T-helper 2 cell treated with Interferon-gamma antibody and Interleukin-4, amounts not matched to agents 5 μg/mL and 100 μg/mL, for 36 hours (primary cell): ENCODE results near the gene DDA1.
"Not testable (repeated sequence)": the region's sequence is repeated elsewhere in the genome, so short reads cannot be mapped to it uniquely, and the experiment has no call there.

Experiments
- DNase-seq: peaks from one replicate; pipeline ENCODE4 v3.0.0; 2021; ENCODE audit warnings: low spot score
- H3K27ac Mint-ChIP-seq: one replicate; pipeline ENCODE4 v1.8.0; 2021; ENCODE audit warnings: mild to moderate bottlenecking, mixed read lengths
- H3K27me3 Mint-ChIP-seq: one replicate; pipeline ENCODE4 v1.8.0; 2021; ENCODE audit warnings: low read depth, mixed read lengths
- H3K36me3 Mint-ChIP-seq: one replicate; pipeline ENCODE4 v1.8.0; 2021; ENCODE audit warnings: low read depth, mixed read lengths
- H3K4me1 Mint-ChIP-seq: one replicate; pipeline ENCODE4 v1.8.0; 2021; ENCODE audit warnings: low read depth, mixed read lengths
- H3K4me3 Mint-ChIP-seq: one replicate; pipeline ENCODE4 v1.8.0; 2022; ENCODE audit warnings: mild to moderate bottlenecking, moderate library complexity, mixed read lengths
- H3K9me3 Mint-ChIP-seq: one replicate; pipeline ENCODE4 v1.8.0; 2021; ENCODE audit warnings: mixed read lengths

Gene DDA1

GRCh38 chr19:17347877-17348276, 38.5 kb downstream of the DDA1 start:
- Mint-ChIP-seq H3K4me3 (no peak overlapping the region), H3K27me3 (peaks cover 11% of the 10 kb centered on the region), H3K9me3 (no peaks in the 10 kb centered on the region), H3K36me3 (peaks cover 2% of the 10 kb centered on the region), H3K27ac (no peak overlapping the region), H3K4me1 (peaks cover 15% of the 10 kb centered on the region)
- DNase-seq = no peak

GRCh38 chr19:17348700-17349099, 39.3 kb downstream of the DDA1 start:
- Mint-ChIP-seq H3K27ac (no peak overlapping the region), H3K9me3 (no peaks in the 10 kb centered on the region), H3K27me3 (peaks cover 11% of the 10 kb centered on the region), H3K4me1 (peaks cover 15% of the 10 kb centered on the region), H3K36me3 (peaks cover 2% of the 10 kb centered on the region), H3K4me3 (no peak overlapping the region)
- no peak for DNase-seq

- Mint-ChIP-seq H3K27me3 (peaks cover 11% of the 10 kb centered on the region), H3K4me3 (no peak overlapping the region), H3K9me3 (no peaks in the 10 kb centered on the region), H3K36me3 (no peaks in the 10 kb centered on the region), H3K27ac (no peak overlapping the region), H3K4me1 (peaks cover 9% of the 10 kb centered on the region)
- DNase-seq = no peak
Observed at GRCh38 chr19:17351815-17352435, 42.6 kb downstream of the DDA1 start.

GRCh38 chr19:17352608-17353280, 43.4 kb downstream of the DDA1 start:
- Mint-ChIP-seq H3K4me3 (no peak overlapping the region), H3K9me3 (no peaks in the 10 kb centered on the region), H3K27ac (no peak overlapping the region), H3K27me3 (peaks cover 11% of the 10 kb centered on the region), H3K36me3 (no peaks in the 10 kb centered on the region), H3K4me1 (peaks cover 9% of the 10 kb centered on the region)
- no peak for DNase-seq

- Mint-ChIP-seq H3K36me3 (no peaks in the 10 kb centered on the region), H3K27me3 (peaks cover 11% of the 10 kb centered on the region), H3K4me3 (no peak overlapping the region), H3K4me1 (peaks cover 9% of the 10 kb centered on the region), H3K9me3 (no peaks in the 10 kb centered on the region), H3K27ac (no peak overlapping the region)
- DNase-seq = no peak
Observed at GRCh38 chr19:17353386-17353785, 44.0 kb downstream of the DDA1 start.

- H3K36me3 Mint-ChIP-seq = no peaks in the 10 kb centered on the region
- no peaks in the 10 kb centered on the region for H3K9me3 Mint-ChIP-seq
- no peaks in the 10 kb centered on the region for H3K4me1 Mint-ChIP-seq
- no peaks in the 10 kb centered on the region for H3K27me3 Mint-ChIP-seq
- DNase-seq = no peak
- no peak overlapping the region for H3K4me3 Mint-ChIP-seq
- H3K27ac Mint-ChIP-seq = no peak overlapping the region
Observed at GRCh38 chr19:17357078-17357666, 47.8 kb downstream of the DDA1 start.

- H3K27ac Mint-ChIP-seq = no peak overlapping the region
- H3K9me3 Mint-ChIP-seq = no peaks in the 10 kb centered on the region
- H3K4me1 Mint-ChIP-seq = no peaks in the 10 kb centered on the region
- H3K4me3 Mint-ChIP-seq = no peak overlapping the region
- H3K27me3 Mint-ChIP-seq = no peaks in the 10 kb centered on the region
- no peaks in the 10 kb centered on the region for H3K36me3 Mint-ChIP-seq
- DNase-seq = no peak
Observed at GRCh38 chr19:17357724-17358123, 48.4 kb downstream of the DDA1 start.

GRCh38 chr19:17358395-17358794, 49.0 kb downstream of the DDA1 start:
- no peak for DNase-seq
- Mint-ChIP-seq H3K27me3 (no peaks in the 10 kb centered on the region), H3K36me3 (no peaks in the 10 kb centered on the region), H3K4me1 (no peaks in the 10 kb centered on the region), H3K4me3 (no peak overlapping the region), H3K27ac (no peak overlapping the region), H3K9me3 (no peaks in the 10 kb centered on the region)

GRCh38 chr19:17359905-17360800, 50.8 kb downstream of the DDA1 start:
- no peak overlapping the region for H3K27ac Mint-ChIP-seq

GRCh38 chr19:17363852-17364605, 54.7 kb downstream of the DDA1 start:
- H3K27ac Mint-ChIP-seq, H3K9me3 Mint-ChIP-seq, H3K36me3 Mint-ChIP-seq, H3K4me3 Mint-ChIP-seq, H3K27me3 Mint-ChIP-seq, DNase-seq, H3K4me1 Mint-ChIP-seq: not testable (repeated sequence)

More at GRCh38 chr19:17359905-17360800, 50.8 kb downstream of the DDA1 start:
- no peak for DNase-seq
- Mint-ChIP-seq H3K4me3 (no peak overlapping the region), H3K4me1 (no peaks in the 10 kb centered on the region), H3K27me3 (no peaks in the 10 kb centered on the region), H3K9me3 (no peaks in the 10 kb centered on the region), H3K36me3 (no peaks in the 10 kb centered on the region)

- H3K27me3 Mint-ChIP-seq = peaks cover 2% of the 10 kb centered on the region
- no peaks in the 10 kb centered on the region for H3K9me3 Mint-ChIP-seq
- H3K4me1 Mint-ChIP-seq = no peaks in the 10 kb centered on the region
- H3K27ac Mint-ChIP-seq = no peak overlapping the region
- no peak for DNase-seq
- no peaks in the 10 kb centered on the region for H3K36me3 Mint-ChIP-seq
- H3K4me3 Mint-ChIP-seq = no peak overlapping the region
Observed at GRCh38 chr19:17365361-17365760, 56.0 kb downstream of the DDA1 start.

- Mint-ChIP-seq H3K9me3 (no peaks in the 10 kb centered on the region), H3K4me1 (no peaks in the 10 kb centered on the region), H3K27ac (no peak overlapping the region), H3K36me3 (no peaks in the 10 kb centered on the region), H3K4me3 (no peak overlapping the region), H3K27me3 (peaks cover 4% of the 10 kb centered on the region)
- no peak for DNase-seq
Observed at GRCh38 chr19:17370026-17370587, 60.7 kb downstream of the DDA1 start.
